MCF 10A (cell line): ENCODE measurements around the gene BTN2A1. TPM values are rescaled to one million over a fixed set of nuclear protein-coding genes. Genes with fewer than 3 reads are reported as not detected.
"Not testable (repeated sequence)": the region's sequence is repeated elsewhere in the genome, so short reads cannot be mapped to it uniquely, and the experiment has no call there.

Source experiments
- BruUV-seq: library from RNA; stranded (reverse); fragments of 400-500 nt; replicated peaks from 2 replicates; lab custom pipeline; 2021; lab: Mats Ljungman, UMichigan
- CTCF ChIA-PET: fragments of 300-600 bp; sonication (Branson Sonifier 250); formaldehyde crosslinking; extraction: SDS; loops from one replicate; lab custom pipeline; 2021; ENCODE audit warnings: antibody characterized with exemption, inconsistent platforms; lab: Yijun Ruan, JAX
- POLR2A ChIA-PET: fragments of 300-600, 350-650 bp; sonication (Branson Sonifier 250); formaldehyde crosslinking; extraction: SDS; loops from one replicate; lab custom pipeline; 2020; ENCODE audit warnings: antibody characterized with exemption, inconsistent platforms; lab: Yijun Ruan, JAX
- DNase-seq: peaks from one replicate; pipeline ENCODE4 v3.0.0-alpha.2; 2018; ENCODE audit not compliant: unreplicated experiment
- H3K27ac Mint-ChIP-seq: one replicate; pipeline ENCODE4 v1.8.0; 2022; ENCODE audit warnings: mild to moderate bottlenecking, low read depth, mixed read lengths; ENCODE audit not compliant: unreplicated experiment
- H3K27me3 Mint-ChIP-seq: one replicate; pipeline ENCODE4 v1.8.0; 2022; ENCODE audit warnings: mixed read lengths; ENCODE audit not compliant: insufficient read depth, unreplicated experiment
- H3K36me3 Mint-ChIP-seq: one replicate; pipeline ENCODE4 v1.8.0; 2022; ENCODE audit warnings: mild to moderate bottlenecking, moderate library complexity, mixed read lengths; ENCODE audit not compliant: insufficient read depth, unreplicated experiment
- H3K4me1 Mint-ChIP-seq: one replicate; pipeline ENCODE4 v1.8.0; 2022; ENCODE audit warnings: mixed read lengths; ENCODE audit not compliant: insufficient read depth, unreplicated experiment
- H3K4me3 Mint-ChIP-seq: one replicate; pipeline ENCODE4 v1.8.0; 2022; ENCODE audit warnings: mild to moderate bottlenecking, moderate library complexity, mixed read lengths; ENCODE audit not compliant: unreplicated experiment
- H3K9me3 Mint-ChIP-seq: one replicate; pipeline ENCODE4 v1.8.0; 2022; ENCODE audit warnings: mixed read lengths; ENCODE audit not compliant: unreplicated experiment
- intact Hi-C: fragments of 100-400 bp; cut with micrococcal nuclease; formaldehyde crosslinking; loops from 2 replicates; pipeline ENCODE4 v1.14.1; 2022
- total RNA-seq: library from RNA; stranded (reverse); gene quantifications from 2 replicates; pipeline ENCODE4 v1.2.3, GENCODE V29; 2022
- TF ChIP-seq, protein P1 (sequence below): fragments of 200-600 bp; IDR thresholded peaks from one replicate; pipeline ENCODE4 v1.8.0; 2022; ENCODE audit warnings: antibody characterized with exemption, mild to moderate bottlenecking; ENCODE audit not compliant: unreplicated experiment

The BTN2A1 gene
- total RNA-seq, 1 experiment from 2014 or later: 14.6 TPM

DNA sequence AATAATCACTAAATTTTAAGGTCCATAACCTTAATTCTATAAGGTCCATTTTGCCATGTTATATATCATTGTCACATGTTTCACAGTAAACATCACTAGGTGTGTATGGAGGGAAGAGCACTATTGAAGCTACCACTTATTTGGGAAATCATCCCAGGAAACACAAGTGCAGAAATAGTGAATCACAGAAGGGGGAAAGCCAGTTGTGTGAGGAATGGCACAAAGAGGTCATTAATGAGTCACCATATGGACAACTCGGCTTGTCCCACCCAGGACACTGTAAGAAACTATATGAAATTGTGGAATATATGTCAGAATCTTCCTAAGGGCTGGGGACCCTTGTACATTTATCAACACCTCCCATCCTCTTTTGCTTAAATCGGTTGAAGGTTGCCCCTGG is 42.0 kb upstream of the BTN2A1 start:
- POLR2A ChIA-PET: interaction anchor here (0.6 kb wide), 1 partner anchor 42 kb away, joined by 3 read pairs; the partner anchor contains the start of gene BTN2A1
- no peaks in the 10 kb centered on the region for H3K36me3 Mint-ChIP-seq
- no peak overlapping the region for H3K4me3 Mint-ChIP-seq
- DNase-seq: no peak
- BruUV-seq: no TSS peak
- CTCF ChIA-PET: no interaction called here
- H3K4me1 Mint-ChIP-seq: no peaks in the 10 kb centered on the region
- intact Hi-C loops: no loop called here
- no peaks in the 10 kb centered on the region for H3K27me3 Mint-ChIP-seq
- H3K27ac Mint-ChIP-seq: no peak overlapping the region
- no peaks in the 10 kb centered on the region for H3K9me3 Mint-ChIP-seq
- TF ChIP-seq, protein P1, sequence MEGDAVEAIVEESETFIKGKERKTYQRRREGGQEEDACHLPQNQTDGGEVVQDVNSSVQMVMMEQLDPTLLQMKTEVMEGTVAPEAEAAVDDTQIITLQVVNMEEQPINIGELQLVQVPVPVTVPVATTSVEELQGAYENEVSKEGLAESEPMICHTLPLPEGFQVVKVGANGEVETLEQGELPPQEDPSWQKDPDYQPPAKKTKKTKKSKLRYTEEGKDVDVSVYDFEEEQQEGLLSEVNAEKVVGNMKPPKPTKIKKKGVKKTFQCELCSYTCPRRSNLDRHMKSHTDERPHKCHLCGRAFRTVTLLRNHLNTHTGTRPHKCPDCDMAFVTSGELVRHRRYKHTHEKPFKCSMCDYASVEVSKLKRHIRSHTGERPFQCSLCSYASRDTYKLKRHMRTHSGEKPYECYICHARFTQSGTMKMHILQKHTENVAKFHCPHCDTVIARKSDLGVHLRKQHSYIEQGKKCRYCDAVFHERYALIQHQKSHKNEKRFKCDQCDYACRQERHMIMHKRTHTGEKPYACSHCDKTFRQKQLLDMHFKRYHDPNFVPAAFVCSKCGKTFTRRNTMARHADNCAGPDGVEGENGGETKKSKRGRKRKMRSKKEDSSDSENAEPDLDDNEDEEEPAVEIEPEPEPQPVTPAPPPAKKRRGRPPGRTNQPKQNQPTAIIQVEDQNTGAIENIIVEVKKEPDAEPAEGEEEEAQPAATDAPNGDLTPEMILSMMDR: no peak

DNA sequence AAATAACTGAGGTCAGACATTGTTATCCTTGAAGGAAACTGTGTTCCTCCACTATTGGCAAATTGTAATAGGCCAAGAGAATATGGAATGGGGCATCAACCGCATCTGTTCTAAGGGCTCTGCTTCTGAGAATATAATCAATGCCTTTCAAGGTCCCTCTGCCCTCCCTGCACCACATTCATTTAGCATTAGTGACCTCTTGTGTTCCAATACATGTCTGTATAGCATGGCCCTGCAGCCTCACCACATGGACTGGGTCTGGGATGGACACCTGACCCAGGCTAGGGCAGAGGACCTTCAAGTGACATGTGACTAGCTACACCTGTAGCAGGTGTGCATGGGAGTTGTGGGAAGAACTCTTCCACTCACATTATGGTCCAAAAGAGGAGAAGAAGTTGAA is 41.5 kb upstream of the BTN2A1 start:
- Mint-ChIP-seq H3K27ac (no peak overlapping the region), H3K9me3 (no peaks in the 10 kb centered on the region), H3K36me3 (no peaks in the 10 kb centered on the region), H3K4me3 (no peak overlapping the region), H3K4me1 (no peaks in the 10 kb centered on the region), H3K27me3 (no peaks in the 10 kb centered on the region)
- BruUV-seq: no TSS peak
- DNase-seq: no peak
- TF ChIP-seq, protein P1: no peak
- ChIA-PET CTCF (no interaction called here), POLR2A (no interaction called here)
- intact Hi-C loops: no loop called here

DNA sequence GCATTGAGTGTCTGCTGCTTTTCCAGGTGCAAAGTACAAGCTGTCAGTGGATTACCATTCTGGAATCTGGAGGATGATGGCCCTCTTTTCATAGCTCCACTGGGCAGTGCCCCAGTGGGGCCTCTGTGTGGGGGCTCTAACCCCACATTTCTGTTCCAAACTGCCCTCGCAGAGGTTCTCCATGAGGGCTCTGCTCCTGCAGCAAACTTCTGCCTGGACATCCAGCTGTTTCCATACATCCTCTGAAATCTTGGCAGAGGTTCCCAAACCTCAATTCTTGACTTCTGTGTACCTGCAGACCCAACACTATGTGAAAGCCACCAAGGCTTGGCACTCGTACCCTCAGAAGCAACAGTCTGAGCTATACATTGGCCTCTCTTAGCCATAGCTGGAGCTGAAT is 39.7 kb upstream of the BTN2A1 start:
- DNase-seq, H3K9me3 Mint-ChIP-seq, POLR2A ChIA-PET, H3K27me3 Mint-ChIP-seq, H3K27ac Mint-ChIP-seq, H3K4me3 Mint-ChIP-seq, BruUV-seq, intact Hi-C loops, H3K36me3 Mint-ChIP-seq: not testable (repeated sequence)
- CTCF ChIA-PET: interaction anchor here (0.8 kb wide), 1 partner anchor 14 kb away, joined by 4 read pairs; no protein-coding TSS in a partner anchor
- H3K4me1 Mint-ChIP-seq: peaks cover 11% of the 10 kb centered on the region

DNA sequence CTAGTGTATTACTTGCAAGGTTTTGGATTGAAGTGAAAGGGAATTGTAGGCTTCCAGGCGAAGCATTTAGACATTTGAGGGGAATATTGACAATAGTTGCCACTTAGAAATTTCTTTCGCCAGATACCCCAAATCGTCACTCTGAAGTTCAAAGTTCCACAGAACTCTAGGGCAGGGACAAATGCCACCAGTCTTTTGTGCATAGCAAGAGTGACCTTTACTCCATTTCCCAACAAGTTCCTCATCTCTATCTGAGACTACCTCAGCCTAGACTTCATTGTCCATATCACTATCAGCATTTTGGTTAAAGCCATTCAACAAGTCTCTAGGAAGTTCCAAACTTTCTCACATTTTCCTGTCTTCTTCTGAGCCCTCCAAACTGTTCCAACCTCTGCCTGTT is 39.0 kb upstream of the BTN2A1 start:
- H3K27me3 Mint-ChIP-seq, H3K4me3 Mint-ChIP-seq, H3K27ac Mint-ChIP-seq, BruUV-seq, H3K9me3 Mint-ChIP-seq, H3K36me3 Mint-ChIP-seq, DNase-seq, intact Hi-C loops: not testable (repeated sequence)
- POLR2A ChIA-PET: interaction anchor here (0.9 kb wide), 1 partner anchor 133 kb away, joined by 3 read pairs; a partner anchor contains a TSS
- CTCF ChIA-PET: interaction anchor here (0.6 to 1.2 kb wide), 2 partner anchors 12 to 15 kb away, joined by 3 to 5 read pairs; no protein-coding TSS in a partner anchor
- H3K4me1 Mint-ChIP-seq: peaks cover 18% of the 10 kb centered on the region

DNA sequence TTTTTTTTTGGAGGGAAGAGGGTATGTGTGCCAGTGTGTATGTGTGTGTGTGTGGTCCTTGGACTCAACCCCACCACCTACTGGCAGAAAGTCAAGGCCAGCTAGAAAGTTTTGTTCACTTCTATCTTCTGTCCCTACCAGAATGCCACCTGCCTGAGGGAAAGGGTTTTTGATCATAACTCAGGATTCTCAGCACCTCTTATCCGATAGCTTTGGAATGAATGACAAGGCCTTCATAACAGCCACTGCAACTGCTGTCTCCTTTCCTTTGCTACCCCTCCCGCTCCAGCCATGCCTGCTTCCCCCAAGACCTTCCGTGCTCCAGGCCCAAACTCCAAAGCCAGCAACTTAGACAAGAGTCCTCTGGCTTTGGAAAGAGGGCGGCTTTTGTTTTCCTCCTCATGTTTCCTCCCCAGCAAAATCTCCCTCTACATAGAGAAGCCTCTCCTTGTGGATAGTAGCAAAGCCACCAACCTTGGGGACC is 37.0 kb upstream of the BTN2A1 start:
- DNase-seq: peak; percentile 43
- BruUV-seq: no TSS peak
- Mint-ChIP-seq H3K36me3 (peaks cover 11% of the 10 kb centered on the region), H3K4me1 (peaks cover 23% of the 10 kb centered on the region), H3K9me3 (no peaks in the 10 kb centered on the region), H3K27me3 (no peaks in the 10 kb centered on the region), H3K27ac (no peak overlapping the region), H3K4me3 (no peak overlapping the region)
- POLR2A ChIA-PET: interaction anchor here (0.5 to 1.3 kb wide), 4 partner anchors 10 to 725 kb away, joined by 3 to 4 read pairs (median 3); no protein-coding TSS in a partner anchor
- intact Hi-C loops: loop anchor here (1.0 to 5.0 kb wide), 3 partner anchors 26 to 112 kb away; no protein-coding TSS in a partner anchor
- TF ChIP-seq, protein P1: peak; percentile 29
- CTCF ChIA-PET: no interaction called here
